Measurements from ENCODE around the gene MROH2A. TPM values are rescaled to one million over a fixed set of nuclear protein-coding genes. Genes with fewer than 3 reads are reported as not detected.

Gene MROH2A
- total and polyA plus RNA-seq, 5 donors = not detected

DNA sequence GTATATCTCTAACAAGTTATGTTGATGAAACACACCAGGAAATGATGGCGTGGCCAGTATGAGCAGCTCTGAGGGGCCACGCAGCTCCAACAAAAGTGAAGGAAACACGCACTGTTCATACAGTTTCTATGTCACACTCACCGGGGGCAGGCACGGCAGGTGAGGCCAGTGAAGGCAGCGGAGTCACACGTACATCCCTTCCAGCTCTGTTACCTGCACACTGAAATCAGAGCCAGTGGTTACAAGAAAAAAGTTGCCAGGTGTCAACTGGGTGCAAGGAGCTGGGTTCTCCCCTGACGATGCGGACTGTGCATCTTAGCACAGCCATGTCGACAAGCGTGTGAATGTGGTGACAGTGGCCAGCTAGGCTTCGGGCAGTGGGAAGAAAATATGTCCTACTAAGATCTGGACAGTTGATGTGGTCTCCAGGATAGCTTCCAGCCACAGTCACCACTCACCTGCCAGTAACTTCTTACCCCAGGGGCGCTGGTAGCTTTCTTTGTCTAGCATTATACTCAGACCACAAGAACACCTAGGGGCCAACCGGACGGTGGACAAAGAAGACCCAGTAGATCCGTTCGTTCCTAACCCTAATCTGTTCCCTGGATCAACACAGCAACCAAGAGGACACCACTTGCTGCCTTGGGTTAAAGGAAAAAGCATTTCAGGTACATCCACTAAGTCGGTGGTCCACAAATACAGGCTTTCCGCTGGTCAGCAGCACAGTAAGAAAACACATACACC lies 66.1 kb downstream of the MROH2A start:
- ATAC-seq = no peak
- H3K4me3 ChIP-seq (ENCODE audit: low read length) = no peak overlapping the region
- H3K9me3 ChIP-seq (ENCODE audit: control insufficient read depth, low read length) = no peaks in the 10 kb centered on the region
- H3K4me1 ChIP-seq (ENCODE audit: control insufficient read depth, insufficient read depth, low read length) = no peaks in the 10 kb centered on the region
- intact Hi-C loops (cut with DNase I) = no loop called here
- no peaks in the 10 kb centered on the region for H3K27me3 ChIP-seq (ENCODE audit: control insufficient read depth, insufficient read depth)
- DNase-seq = no peak
- no peak overlapping the region for H3K27ac ChIP-seq (ENCODE audit: low read length)
- 95% methylated on average over 19 of the region's 19 CpGs for WGBS

DNA sequence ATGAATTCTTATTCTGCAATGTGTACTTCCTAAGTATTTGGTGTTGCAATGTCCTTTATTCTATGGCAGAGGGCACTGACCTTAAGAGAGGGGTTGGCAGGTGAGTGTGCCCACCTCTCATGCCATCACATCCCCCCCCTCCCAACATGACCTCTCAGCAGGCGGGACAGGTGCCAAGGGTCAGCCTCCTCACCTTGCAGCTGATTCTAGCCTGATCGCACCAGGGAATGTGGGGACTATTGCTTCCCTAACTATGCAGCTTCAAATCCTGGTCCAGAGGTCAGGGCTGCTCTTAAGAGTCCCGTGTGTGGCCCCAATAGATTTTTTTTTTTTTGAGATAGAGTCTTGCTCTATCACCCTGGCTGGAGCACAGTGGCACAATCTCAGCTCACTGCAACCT lies 66.7 kb downstream of the MROH2A start:
- Histone ChIP-seq H3K4me3 (ENCODE audit: low read length) (no peak overlapping the region), H3K4me1 (ENCODE audit: control insufficient read depth, insufficient read depth, low read length) (no peaks in the 10 kb centered on the region), H3K27me3 (ENCODE audit: control insufficient read depth, insufficient read depth) (no peaks in the 10 kb centered on the region), H3K27ac (ENCODE audit: low read length) (no peak overlapping the region), H3K9me3 (ENCODE audit: control insufficient read depth, low read length) (no peaks in the 10 kb centered on the region)
- intact Hi-C loops (cut with DNase I) = no loop called here
- WGBS = 93% methylated on average over 3 of the region's 3 CpGs
- ATAC-seq (no peak), DNase-seq (no peak)

GRCh38 chr2:233845301-233846060 lies 67.4 kb downstream of the MROH2A start:
- Histone ChIP-seq H3K27ac (ENCODE audit: low read length) (no peak overlapping the region), H3K9me3 (ENCODE audit: control insufficient read depth, low read length) (no peaks in the 10 kb centered on the region), H3K27me3 (ENCODE audit: control insufficient read depth, insufficient read depth) (no peaks in the 10 kb centered on the region), H3K4me3 (ENCODE audit: low read length) (no peak overlapping the region), H3K4me1 (ENCODE audit: control insufficient read depth, insufficient read depth, low read length) (no peaks in the 10 kb centered on the region)
- intact Hi-C loops (cut with DNase I) = no loop called here
- 100% methylated on average over 1 of the region's 1 CpG for WGBS
- no peak for DNase-seq
- no peak for ATAC-seq

GRCh38 chr2:233846387-233847247 lies 68.5 kb downstream of the MROH2A start:
- WGBS = 75% methylated on average over 16 of the region's 16 CpGs
- DNase-seq (peak in 1 of 3 donors; percentile 45), ATAC-seq (no peak)
- Histone ChIP-seq H3K27ac (ENCODE audit: low read length) (no peak overlapping the region), H3K27me3 (ENCODE audit: control insufficient read depth, insufficient read depth) (no peaks in the 10 kb centered on the region), H3K4me3 (ENCODE audit: low read length) (no peak overlapping the region), H3K4me1 (ENCODE audit: control insufficient read depth, insufficient read depth, low read length) (no peaks in the 10 kb centered on the region), H3K9me3 (ENCODE audit: control insufficient read depth, low read length) (no peaks in the 10 kb centered on the region)
- intact Hi-C loops (cut with DNase I) = no loop called here

DNA sequence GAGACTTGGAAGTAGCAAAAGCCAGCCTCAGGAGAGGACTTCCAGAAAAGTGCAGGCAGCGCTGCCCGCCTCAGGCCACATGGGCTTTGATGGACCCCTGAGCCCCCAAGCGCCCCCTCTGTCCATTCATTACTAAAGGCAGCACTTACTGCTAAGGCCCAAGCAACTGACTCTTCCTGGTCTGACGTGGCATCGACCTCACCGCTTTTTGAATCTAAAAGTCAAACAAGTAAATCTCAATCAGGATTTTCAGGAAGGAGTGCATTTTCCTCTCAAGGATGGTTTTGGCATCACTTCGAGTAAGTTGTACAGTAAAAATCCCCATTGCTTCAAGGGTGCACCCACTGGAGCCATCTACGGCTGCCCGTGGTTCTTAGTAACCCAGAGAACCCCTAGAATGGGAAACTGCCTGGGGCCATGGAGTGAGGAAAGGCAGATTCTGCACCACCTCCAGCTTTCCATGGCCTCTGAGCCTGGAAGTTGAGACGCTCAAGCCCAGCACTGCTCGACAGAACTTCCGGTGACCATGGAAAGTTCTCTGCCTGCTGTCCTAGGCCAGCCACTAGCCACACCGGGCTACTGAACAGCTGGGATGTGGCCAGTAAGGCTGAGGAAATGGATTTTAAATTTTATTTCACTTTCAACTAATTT lies 69.2 kb downstream of the MROH2A start:
- Histone ChIP-seq H3K9me3 (ENCODE audit: control insufficient read depth, low read length) (no peaks in the 10 kb centered on the region), H3K27me3 (ENCODE audit: control insufficient read depth, insufficient read depth) (no peaks in the 10 kb centered on the region), H3K4me1 (ENCODE audit: control insufficient read depth, insufficient read depth, low read length) (no peaks in the 10 kb centered on the region), H3K27ac (ENCODE audit: low read length) (no peak overlapping the region), H3K4me3 (ENCODE audit: low read length) (no peak overlapping the region)
- intact Hi-C loops (cut with DNase I) = no loop called here
- ATAC-seq = no peak
- no peak for DNase-seq
- WGBS = 97% methylated on average over 13 of the region's 13 CpGs

GRCh38 chr2:233848276-233848675 lies 70.1 kb downstream of the MROH2A start:
- 95% methylated on average over 13 of the region's 13 CpGs for WGBS
- H3K4me1 ChIP-seq (ENCODE audit: control insufficient read depth, insufficient read depth, low read length) = no peaks in the 10 kb centered on the region
- DNase-seq (no peak), ATAC-seq (no peak)
- no peak overlapping the region for H3K27ac ChIP-seq (ENCODE audit: low read length)
- no peak overlapping the region for H3K4me3 ChIP-seq (ENCODE audit: low read length)
- H3K9me3 ChIP-seq (ENCODE audit: control insufficient read depth, low read length) = no peaks in the 10 kb centered on the region
- no peaks in the 10 kb centered on the region for H3K27me3 ChIP-seq (ENCODE audit: control insufficient read depth, insufficient read depth)
- intact Hi-C loops (cut with DNase I) = no loop called here

DNA sequence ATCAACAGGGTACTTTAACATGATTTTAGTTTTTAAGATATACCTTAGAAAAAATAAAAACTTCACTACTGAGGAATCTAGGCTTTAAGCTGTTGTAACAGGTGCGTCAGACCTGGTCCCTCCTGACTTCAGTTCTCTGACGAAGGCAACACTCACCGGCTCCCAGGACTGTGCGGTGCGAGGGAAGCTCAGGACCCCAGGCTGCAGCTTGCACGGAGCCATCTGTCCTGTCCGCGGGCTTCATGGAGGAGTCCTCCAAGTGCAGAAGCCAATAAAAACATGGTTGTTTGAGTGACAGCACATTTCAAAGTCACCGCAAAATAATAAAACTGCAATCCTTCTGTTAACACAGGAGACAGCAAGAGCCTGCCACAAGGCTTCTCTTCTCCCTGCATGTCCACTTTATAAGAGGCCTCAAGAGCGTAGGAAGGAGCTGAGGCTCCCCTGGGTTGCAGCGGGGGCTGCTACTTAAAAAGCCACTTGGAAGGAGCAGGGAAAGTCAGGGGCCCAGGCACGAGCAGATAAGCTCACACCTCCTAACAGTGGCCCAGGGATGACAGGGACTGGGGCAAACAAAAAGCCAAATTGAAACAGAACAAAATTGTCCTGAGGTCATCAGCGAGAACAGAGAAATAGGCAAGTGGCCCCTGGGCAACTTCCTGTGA lies 71.6 kb downstream of the MROH2A start:
- no peak for ATAC-seq
- intact Hi-C loops (cut with DNase I) = no loop called here
- Histone ChIP-seq H3K27me3 (ENCODE audit: control insufficient read depth, insufficient read depth) (no peaks in the 10 kb centered on the region), H3K4me3 (ENCODE audit: low read length) (no peak overlapping the region), H3K9me3 (ENCODE audit: control insufficient read depth, low read length) (no peaks in the 10 kb centered on the region), H3K4me1 (ENCODE audit: control insufficient read depth, insufficient read depth, low read length) (no peaks in the 10 kb centered on the region), H3K27ac (ENCODE audit: low read length) (no peak overlapping the region)
- DNase-seq = no peak
- WGBS = 93% methylated on average over 13 of the region's 13 CpGs

GRCh38 chr2:233850745-233851144 lies 72.6 kb downstream of the MROH2A start:
- Histone ChIP-seq H3K9me3 (ENCODE audit: control insufficient read depth, low read length) (no peaks in the 10 kb centered on the region), H3K4me3 (ENCODE audit: low read length) (no peak overlapping the region), H3K27ac (ENCODE audit: low read length) (no peak overlapping the region), H3K27me3 (ENCODE audit: control insufficient read depth, insufficient read depth) (no peaks in the 10 kb centered on the region), H3K4me1 (ENCODE audit: control insufficient read depth, insufficient read depth, low read length) (no peaks in the 10 kb centered on the region)
- ATAC-seq (no peak), DNase-seq (no peak)
- intact Hi-C loops (cut with DNase I) = no loop called here
- WGBS = 88% methylated on average over 7 of the region's 7 CpGs

GRCh38 chr2:233851169-233851568 lies 73.0 kb downstream of the MROH2A start:
- H3K4me3 ChIP-seq (ENCODE audit: low read length) = no peak overlapping the region
- WGBS = 96% methylated on average over 6 of the region's 6 CpGs
- ATAC-seq = no peak
- H3K9me3 ChIP-seq (ENCODE audit: control insufficient read depth, low read length) = no peaks in the 10 kb centered on the region
- H3K27ac ChIP-seq (ENCODE audit: low read length) = no peak overlapping the region
- H3K4me1 ChIP-seq (ENCODE audit: control insufficient read depth, insufficient read depth, low read length) = no peaks in the 10 kb centered on the region
- intact Hi-C loops (cut with DNase I) = no loop called here
- DNase-seq = no peak
- no peaks in the 10 kb centered on the region for H3K27me3 ChIP-seq (ENCODE audit: control insufficient read depth, insufficient read depth)

- H3K27me3 ChIP-seq (ENCODE audit: control insufficient read depth, insufficient read depth) = no peaks in the 10 kb centered on the region
- H3K27ac ChIP-seq (ENCODE audit: low read length) = no peak overlapping the region
- 69% methylated on average over 3 of the region's 3 CpGs for WGBS
- H3K4me3 ChIP-seq (ENCODE audit: low read length) = no peak overlapping the region
- no peaks in the 10 kb centered on the region for H3K4me1 ChIP-seq (ENCODE audit: control insufficient read depth, insufficient read depth, low read length)
- intact Hi-C loops (cut with DNase I) = no loop called here
- no peaks in the 10 kb centered on the region for H3K9me3 ChIP-seq (ENCODE audit: control insufficient read depth, low read length)
- ATAC-seq = no peak
- DNase-seq = no peak
Observed at GRCh38 chr2:233852056-233852455, 73.9 kb downstream of the MROH2A start.

All from right cardiac atrium (tissue), 5 donors.